A549 (cell line): ENCODE results near the gene NFU1.

Experiments used
- BHLHE40 ChIP-seq: IDR thresholded peaks from 2 replicates; pipeline ENCODE4 v1.6.1; 2012; ENCODE audit warnings: low read depth, low read length, inconsistent platforms
- EP300 ChIP-seq, 2 experiments: fragments of >200 bp; sonication (Bioruptor Twin); formaldehyde crosslinking; IDR thresholded peaks; 2 replicates in 1 of 2; 3 replicates in 1 of 2; pipeline ENCODE4 v1.6.1; 2016 to 2017
- ESRRA ChIP-seq: fragments of 150-350 bp; IDR thresholded peaks from 2 replicates; pipeline ENCODE4 v1.6.1; 2014; ENCODE audit warnings: mild to moderate bottlenecking, low read length, borderline replicate concordance
- MAFK ChIP-seq: fragments of 450-650 bp; IDR thresholded peaks from 2 replicates; pipeline ENCODE4 v1.6.1; 2014; ENCODE audit not compliant: partially characterized antibody
- MYC ChIP-seq: IDR thresholded peaks from 2 replicates; pipeline ENCODE4 v1.6.1; 2012; ENCODE audit warnings: mild to moderate bottlenecking, inconsistent platforms, low read length, improper control_type of control experiment, borderline replicate concordance
- POLR2A ChIP-seq: IDR thresholded peaks from 2 replicates; pipeline ENCODE4 v1.6.1; 2012; ENCODE audit warnings: mild to moderate bottlenecking, low read length
- REST ChIP-seq: fragments of 200-600 bp; sonication (generic); IDR thresholded peaks from 2 replicates; pipeline ENCODE4 v1.6.1; 2016; ENCODE audit warnings: antibody characterized with exemption, mild to moderate bottlenecking, moderate library complexity
- USF2 ChIP-seq: fragments of 450-650 bp; IDR thresholded peaks from 2 replicates; pipeline ENCODE4 v1.6.1; 2014; ENCODE audit warnings: antibody characterized with exemption
- TF ChIP-seq, protein P1 (sequence below): fragments of >200 bp; sonication (Bioruptor Twin); formaldehyde crosslinking; IDR thresholded peaks from 3 replicates; pipeline ENCODE4 v1.5.1; 2016

- TF ChIP-seq MYC: no peak
- TF ChIP-seq MAFK: no peak
- TF ChIP-seq POLR2A: no peak
- no peak for TF ChIP-seq BHLHE40
- TF ChIP-seq, protein P1, sequence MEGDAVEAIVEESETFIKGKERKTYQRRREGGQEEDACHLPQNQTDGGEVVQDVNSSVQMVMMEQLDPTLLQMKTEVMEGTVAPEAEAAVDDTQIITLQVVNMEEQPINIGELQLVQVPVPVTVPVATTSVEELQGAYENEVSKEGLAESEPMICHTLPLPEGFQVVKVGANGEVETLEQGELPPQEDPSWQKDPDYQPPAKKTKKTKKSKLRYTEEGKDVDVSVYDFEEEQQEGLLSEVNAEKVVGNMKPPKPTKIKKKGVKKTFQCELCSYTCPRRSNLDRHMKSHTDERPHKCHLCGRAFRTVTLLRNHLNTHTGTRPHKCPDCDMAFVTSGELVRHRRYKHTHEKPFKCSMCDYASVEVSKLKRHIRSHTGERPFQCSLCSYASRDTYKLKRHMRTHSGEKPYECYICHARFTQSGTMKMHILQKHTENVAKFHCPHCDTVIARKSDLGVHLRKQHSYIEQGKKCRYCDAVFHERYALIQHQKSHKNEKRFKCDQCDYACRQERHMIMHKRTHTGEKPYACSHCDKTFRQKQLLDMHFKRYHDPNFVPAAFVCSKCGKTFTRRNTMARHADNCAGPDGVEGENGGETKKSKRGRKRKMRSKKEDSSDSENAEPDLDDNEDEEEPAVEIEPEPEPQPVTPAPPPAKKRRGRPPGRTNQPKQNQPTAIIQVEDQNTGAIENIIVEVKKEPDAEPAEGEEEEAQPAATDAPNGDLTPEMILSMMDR: no peak
- TF ChIP-seq EP300 (IDR thresholded peaks at IDR 0.05): no peak
- TF ChIP-seq REST: no peak
- no peak for TF ChIP-seq USF2
- no peak for TF ChIP-seq ESRRA
These were observed 37.1 kb downstream of the NFU1 start for GRCh38 chr2:69400121-69400520.
